ENCODE data around the gene KRTAP9-7.

The KRTAP9-7 gene

DNA sequence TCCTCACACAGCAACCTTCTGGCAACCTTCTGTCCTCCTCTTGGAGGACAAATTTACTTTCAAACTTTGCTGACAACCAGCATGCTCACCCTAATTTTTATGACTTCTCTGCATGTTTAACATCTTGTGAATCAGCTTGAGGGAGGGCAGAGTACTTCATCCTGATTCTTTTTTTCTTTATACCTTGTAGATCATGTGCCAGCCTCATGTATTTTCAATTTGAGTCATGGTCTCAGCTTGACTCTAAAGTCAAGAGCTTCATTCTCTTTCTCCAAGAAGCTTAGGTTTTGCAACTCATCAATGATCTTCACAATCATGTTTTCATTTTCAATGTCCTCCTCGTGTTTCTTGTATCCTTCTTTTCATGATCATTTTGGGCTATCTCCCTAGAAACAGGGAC lies 3.6 kb upstream of the KRTAP9-7 start:
- DNase-seq (ENCODE audit: low spot score) = no peak
- no peak for ATAC-seq (ENCODE audit: low read depth)
- no peaks in the 10 kb centered on the region for H3K36me3 ChIP-seq (ENCODE audit: low read depth)

DNA sequence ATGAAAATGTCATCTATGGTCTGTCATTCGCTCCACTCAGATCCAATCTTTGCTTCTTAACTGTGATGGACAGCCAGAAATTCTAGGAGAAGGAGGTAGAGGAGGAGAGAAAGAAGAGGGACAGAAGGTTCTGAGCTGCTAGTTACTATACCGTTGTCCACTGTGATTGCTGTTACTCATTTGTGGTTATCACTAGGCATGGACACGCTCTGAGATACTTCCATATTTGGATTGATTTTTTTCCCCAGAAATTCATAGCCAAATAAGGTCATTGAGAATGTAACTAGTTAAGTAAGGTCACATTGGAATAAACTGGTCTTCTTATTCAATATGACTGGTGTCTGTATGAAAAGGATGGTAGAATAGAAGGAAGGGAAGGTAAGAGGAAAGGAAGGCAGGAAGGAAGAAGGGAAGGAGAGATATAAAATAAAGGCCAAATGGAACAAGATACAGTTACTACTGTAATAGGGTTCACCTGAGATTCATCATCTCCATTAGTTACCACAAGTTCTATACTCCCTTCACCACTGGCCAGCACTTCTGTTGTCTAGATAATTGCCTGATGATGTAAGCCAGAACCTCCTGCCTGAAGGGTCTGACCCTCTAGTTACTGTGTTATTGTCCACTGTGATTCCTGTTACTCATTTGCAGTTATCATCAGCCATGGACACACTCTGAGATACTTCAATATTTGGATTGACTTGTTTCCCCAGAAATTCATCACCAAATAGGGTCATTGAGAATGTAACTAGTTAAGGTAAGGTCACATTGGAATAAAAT lies 2.9 kb downstream of the KRTAP9-7 start:
- ATAC-seq (ENCODE audit: low read depth) = no peak
- Histone ChIP-seq H3K4me3 (ENCODE audit: severe bottlenecking) (no peak overlapping the region), H3K27ac (ENCODE audit: poor library complexity, severe bottlenecking) (no peak overlapping the region), H3K4me1 (ENCODE audit: insufficient read depth, poor library complexity, severe bottlenecking) (no peaks in the 10 kb centered on the region), H3K9me3 (ENCODE audit: severe bottlenecking) (no peaks in the 10 kb centered on the region), H3K36me3 (ENCODE audit: low read depth) (no peaks in the 10 kb centered on the region), H3K27me3 (ENCODE audit: insufficient read depth, poor library complexity, severe bottlenecking) (no peaks in the 10 kb centered on the region)
- no peak for DNase-seq (ENCODE audit: low spot score)
- no peak for TF ChIP-seq CTCF (IDR thresholded peaks at IDR 0.05; ENCODE audit: poor library complexity, severe bottlenecking)

More for the DNA sequence above, 3.6 kb upstream of the KRTAP9-7 start:
- Histone ChIP-seq H3K27ac (ENCODE audit: poor library complexity, severe bottlenecking) (no peak overlapping the region), H3K4me1 (ENCODE audit: insufficient read depth, poor library complexity, severe bottlenecking) (no peaks in the 10 kb centered on the region), H3K9me3 (ENCODE audit: severe bottlenecking) (no peaks in the 10 kb centered on the region), H3K4me3 (ENCODE audit: severe bottlenecking) (no peak overlapping the region), H3K27me3 (ENCODE audit: insufficient read depth, poor library complexity, severe bottlenecking) (no peaks in the 10 kb centered on the region)
- TF ChIP-seq CTCF (IDR thresholded peaks at IDR 0.05; ENCODE audit: poor library complexity, severe bottlenecking) = no peak

GRCh38 chr17:41284043-41284442 lies 8.5 kb downstream of the KRTAP9-7 start:
- H3K4me3 ChIP-seq (ENCODE audit: severe bottlenecking) = no peak overlapping the region
- no peaks in the 10 kb centered on the region for H3K4me1 ChIP-seq (ENCODE audit: insufficient read depth, poor library complexity, severe bottlenecking)
- DNase-seq (ENCODE audit: low spot score) (no peak), ATAC-seq (ENCODE audit: low read depth) (no peak)
- no peaks in the 10 kb centered on the region for H3K9me3 ChIP-seq (ENCODE audit: severe bottlenecking)
- no peaks in the 10 kb centered on the region for H3K27me3 ChIP-seq (ENCODE audit: insufficient read depth, poor library complexity, severe bottlenecking)
- no peak overlapping the region for H3K27ac ChIP-seq (ENCODE audit: poor library complexity, severe bottlenecking)
- TF ChIP-seq CTCF (IDR thresholded peaks at IDR 0.05; ENCODE audit: poor library complexity, severe bottlenecking) = no peak
- no peaks in the 10 kb centered on the region for H3K36me3 ChIP-seq (ENCODE audit: low read depth)

- H3K27ac ChIP-seq (ENCODE audit: poor library complexity, severe bottlenecking) = no peak overlapping the region
- H3K4me1 ChIP-seq (ENCODE audit: insufficient read depth, poor library complexity, severe bottlenecking) = no peaks in the 10 kb centered on the region
- no peaks in the 10 kb centered on the region for H3K9me3 ChIP-seq (ENCODE audit: severe bottlenecking)
- H3K27me3 ChIP-seq (ENCODE audit: insufficient read depth, poor library complexity, severe bottlenecking) = no peaks in the 10 kb centered on the region
- no peak for DNase-seq (ENCODE audit: low spot score)
- no peak for ATAC-seq (ENCODE audit: low read depth)
- no peak overlapping the region for H3K4me3 ChIP-seq (ENCODE audit: severe bottlenecking)
- no peak for TF ChIP-seq CTCF (IDR thresholded peaks at IDR 0.05; ENCODE audit: poor library complexity, severe bottlenecking)
- no peaks in the 10 kb centered on the region for H3K36me3 ChIP-seq (ENCODE audit: low read depth)
Observed at GRCh38 chr17:41284546-41284945, 9.0 kb downstream of the KRTAP9-7 start.

- H3K4me1 ChIP-seq (ENCODE audit: insufficient read depth, poor library complexity, severe bottlenecking) = peaks cover 11% of the 10 kb centered on the region
- no peaks in the 10 kb centered on the region for H3K27me3 ChIP-seq (ENCODE audit: insufficient read depth, poor library complexity, severe bottlenecking)
- H3K27ac ChIP-seq (ENCODE audit: poor library complexity, severe bottlenecking) = no peak overlapping the region
- H3K4me3 ChIP-seq (ENCODE audit: severe bottlenecking) = no peak overlapping the region
- ATAC-seq (ENCODE audit: low read depth) (no peak), DNase-seq (ENCODE audit: low spot score) (no peak)
- TF ChIP-seq CTCF (IDR thresholded peaks at IDR 0.05; ENCODE audit: poor library complexity, severe bottlenecking) = no peak
- no peaks in the 10 kb centered on the region for H3K9me3 ChIP-seq (ENCODE audit: severe bottlenecking)
- no peaks in the 10 kb centered on the region for H3K36me3 ChIP-seq (ENCODE audit: low read depth)
Observed at GRCh38 chr17:41287050-41287449, 11.6 kb downstream of the KRTAP9-7 start.

All from RWPE2 (cell line).